ENCODE measurements around the gene STARD7. TPM values are rescaled to one million over a fixed set of nuclear protein-coding genes. Genes with fewer than 3 reads are reported as not detected.

The STARD7 gene
- total RNA-seq, 4 donors from 2014 or later, result 116 to 149 (median 125) TPM

DNA sequence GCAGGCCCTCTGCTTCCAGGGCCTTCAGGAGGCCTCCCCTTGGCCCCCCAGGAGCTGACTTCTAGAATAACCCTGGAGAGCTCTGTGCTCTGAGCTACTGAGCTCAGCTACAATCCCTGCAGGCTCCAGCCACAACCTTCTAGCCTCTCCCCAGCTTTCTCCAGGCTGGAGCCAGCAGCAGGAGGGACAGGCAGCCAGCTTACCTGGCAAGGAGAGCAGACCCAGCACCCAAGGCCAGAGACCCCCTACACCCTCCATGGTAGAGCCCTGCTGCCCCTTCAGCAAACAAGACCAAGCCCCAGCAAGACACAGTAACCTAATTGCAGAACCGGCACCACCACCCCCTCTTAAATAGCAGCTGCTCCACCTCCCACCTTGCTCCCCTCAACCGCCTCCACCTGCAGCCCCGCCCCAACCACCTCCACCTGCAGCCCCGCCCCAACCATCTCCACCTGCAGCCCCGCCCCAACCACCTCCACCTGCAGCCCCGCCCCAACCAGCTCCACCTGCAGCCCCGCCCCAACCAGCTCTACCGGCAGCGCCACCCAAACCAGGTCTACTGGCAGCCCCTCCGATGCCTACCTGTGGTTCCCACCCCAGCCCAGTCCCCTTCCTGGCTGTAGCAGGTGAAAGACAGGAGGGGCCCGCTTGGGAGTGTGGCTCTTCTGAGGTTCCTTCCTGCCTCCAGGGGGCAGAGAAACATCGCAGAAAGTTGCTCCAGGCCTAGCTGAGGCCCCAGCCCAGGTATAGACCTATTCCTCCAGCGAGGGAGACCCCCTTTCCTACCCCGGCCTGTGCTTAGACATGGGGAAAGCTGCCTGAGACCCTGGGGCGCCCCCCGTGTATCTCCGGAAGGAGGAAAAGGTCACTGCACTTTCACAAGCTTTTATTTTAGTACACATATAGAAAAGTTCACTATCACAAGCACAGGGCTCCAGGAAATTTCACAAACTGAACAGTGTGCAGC, 70.2 kb downstream of the STARD7 start, which contains the start of gene ASTL:
TSS of gene ASTL (minus strand) at position 324 of the 967 bp plus-strand sequence. CDS start at position 258, 66 bp downstream.
- TF ChIP-seq, protein P1, sequence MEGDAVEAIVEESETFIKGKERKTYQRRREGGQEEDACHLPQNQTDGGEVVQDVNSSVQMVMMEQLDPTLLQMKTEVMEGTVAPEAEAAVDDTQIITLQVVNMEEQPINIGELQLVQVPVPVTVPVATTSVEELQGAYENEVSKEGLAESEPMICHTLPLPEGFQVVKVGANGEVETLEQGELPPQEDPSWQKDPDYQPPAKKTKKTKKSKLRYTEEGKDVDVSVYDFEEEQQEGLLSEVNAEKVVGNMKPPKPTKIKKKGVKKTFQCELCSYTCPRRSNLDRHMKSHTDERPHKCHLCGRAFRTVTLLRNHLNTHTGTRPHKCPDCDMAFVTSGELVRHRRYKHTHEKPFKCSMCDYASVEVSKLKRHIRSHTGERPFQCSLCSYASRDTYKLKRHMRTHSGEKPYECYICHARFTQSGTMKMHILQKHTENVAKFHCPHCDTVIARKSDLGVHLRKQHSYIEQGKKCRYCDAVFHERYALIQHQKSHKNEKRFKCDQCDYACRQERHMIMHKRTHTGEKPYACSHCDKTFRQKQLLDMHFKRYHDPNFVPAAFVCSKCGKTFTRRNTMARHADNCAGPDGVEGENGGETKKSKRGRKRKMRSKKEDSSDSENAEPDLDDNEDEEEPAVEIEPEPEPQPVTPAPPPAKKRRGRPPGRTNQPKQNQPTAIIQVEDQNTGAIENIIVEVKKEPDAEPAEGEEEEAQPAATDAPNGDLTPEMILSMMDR (IDR thresholded peaks at IDR 0.05), result no peak
- DNase-seq (ENCODE audit: low spot score) (no peak), ATAC-seq (ENCODE audit: low FRiP score) (no peak)

GRCh38 chr2:96137321-96138178, 71.1 kb downstream of the STARD7 start:
- TF ChIP-seq, protein P1 (IDR thresholded peaks at IDR 0.05), result no peak
- ATAC-seq (ENCODE audit: low FRiP score) (no peak), DNase-seq (ENCODE audit: low spot score) (no peak)

GRCh38 chr2:96136129-96136720, 72.4 kb downstream of the STARD7 start:
- TF ChIP-seq, protein P1 (IDR thresholded peaks at IDR 0.05), result no peak
- DNase-seq (ENCODE audit: low spot score), result no peak
- no peak for ATAC-seq (ENCODE audit: low FRiP score)

- DNase-seq (ENCODE audit: low spot score) (no peak), ATAC-seq (ENCODE audit: low FRiP score) (no peak)
- TF ChIP-seq, protein P1 (IDR thresholded peaks at IDR 0.05), result no peak
Observed at GRCh38 chr2:96135621-96136020, 73.0 kb downstream of the STARD7 start.

DNA sequence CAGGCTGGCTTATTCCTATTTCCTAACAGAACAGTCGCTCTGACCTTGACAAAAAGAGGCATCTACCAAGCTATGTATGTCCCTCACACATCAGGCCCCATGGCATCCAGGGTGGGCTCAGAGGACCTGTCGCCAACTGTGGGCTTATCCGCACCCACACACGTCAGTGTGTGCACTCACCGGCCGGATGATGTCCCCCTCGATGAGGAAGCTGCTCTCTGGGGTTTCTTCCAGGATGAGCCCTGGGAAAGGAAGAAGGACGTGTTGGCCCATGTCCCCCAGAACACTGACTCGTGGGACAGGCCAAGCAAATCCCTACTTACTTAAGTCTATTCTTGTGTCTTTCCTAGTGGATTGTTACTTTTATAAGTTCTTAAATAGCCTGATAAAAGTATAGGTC, 73.5 kb downstream of the STARD7 start:
- ATAC-seq (ENCODE audit: low FRiP score) (no peak), DNase-seq (ENCODE audit: low spot score) (no peak)
- TF ChIP-seq, protein P1 (IDR thresholded peaks at IDR 0.05), result no peak

Other genes with a start within 250 kb of the STARD7 start
- 10 to 100 TPM; 24.0 to 71.9 (median 27.1) TPM for gene ANKRD36C, start 217.0 kb downstream of the STARD7 start, total RNA-seq
- gene GPAT2, start 173.9 kb downstream of the STARD7 start, total RNA-seq, result 10 to 100 TPM in 2 of 4 donors, 1 to 10 TPM in 2; 4.3 to 17.2 (median 11.4) TPM
- gene ADRA2B, start 92.3 kb downstream of the STARD7 start, total RNA-seq, result 1 to 10 TPM in 3 of 4 donors, under 1 TPM in 1; 0.63 to 9.8 (median 2.6) TPM
- gene ASTL, start 70.3 kb downstream of the STARD7 start, total RNA-seq, result 1 to 10 TPM in 1 of 4 donors, under 1 TPM in 1, not detected in 2; 0.84 to 3.3 TPM
- 100 to 1,000 TPM in 1 of 4 donors, 10 to 100 TPM in 1, 1 to 10 TPM in 2; 8.5 to 199 (median 18.8) TPM for gene DUSP2, start 63.4 kb downstream of the STARD7 start, total RNA-seq
- gene TMEM127, start 57.2 kb upstream of the STARD7 start, total RNA-seq, result 10 to 100 TPM; 34.5 to 52.1 (median 43.2) TPM
- 100 to 1,000 TPM in 3 of 4 donors, 10 to 100 TPM in 1; 80.9 to 117 (median 105) TPM for gene CIAO1, start 57.4 kb upstream of the STARD7 start, total RNA-seq
- gene SNRNP200, start 96.7 kb upstream of the STARD7 start, total RNA-seq, result 10 to 100 TPM; 64.8 to 97.7 (median 84.3) TPM
- 1 to 10 TPM; 4.8 to 7.6 (median 6.6) TPM for gene ITPRIPL1, start 116.5 kb upstream of the STARD7 start, total RNA-seq
- gene NCAPH, start 126.9 kb upstream of the STARD7 start, total RNA-seq, result 1 to 10 TPM in 2 of 4 donors, under 1 TPM in 2; 0.65 to 3.2 (median 2.0) TPM

Measured in omental fat pad (tissue), 4 donors.